ENCODE measurements around the gene MAB21L4.

MAB21L4 gene

DNA sequence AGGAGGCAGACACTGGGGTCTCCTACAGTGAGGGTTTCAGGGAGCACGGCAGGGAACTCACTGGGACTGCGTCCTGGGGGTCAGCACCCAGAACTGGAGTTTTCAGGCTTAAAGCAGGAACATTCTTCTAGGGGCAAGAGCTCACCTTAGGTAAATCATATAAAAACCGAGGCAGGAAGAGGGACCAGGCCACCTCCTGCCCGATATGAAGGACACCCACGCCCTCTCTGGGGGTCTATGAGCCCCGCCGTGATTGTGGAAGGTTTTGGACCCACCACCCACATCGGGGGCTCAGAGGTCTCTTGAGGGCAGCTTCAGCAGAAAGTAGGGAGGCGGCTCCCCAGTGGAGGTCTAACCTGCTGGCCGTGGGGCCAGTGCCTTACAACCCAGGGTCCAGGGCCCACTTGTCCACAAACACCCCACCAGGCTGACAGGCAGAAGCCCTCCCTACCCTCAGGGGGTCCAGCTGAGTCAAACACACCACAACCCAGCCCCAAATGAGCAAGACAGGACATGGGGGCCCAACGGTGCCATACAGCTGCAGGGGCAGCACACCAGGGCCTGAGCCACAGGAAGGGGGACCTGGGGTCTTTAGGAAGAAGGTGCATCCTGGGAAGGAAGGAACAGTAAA is 35.5 kb upstream of the MAB21L4 start:
- Histone ChIP-seq H3K4me1 (ENCODE audit: control insufficient read depth in 5 of 5, insufficient read depth in 5 of 5, low read length in 5 of 5) (peaks cover 0 to 5% (median 0%) of the 10 kb centered on the region in 5 donors), H3K4me3 (ENCODE audit: low read depth in 1 of 5, low read length in 5 of 5) (no peak overlapping the region), H3K9me3 (ENCODE audit: control insufficient read depth in 5 of 5, low read length in 5 of 5) (peaks cover 0 to 9% (median 6%) of the 10 kb centered on the region in 5 donors), H3K36me3 (ENCODE audit: control insufficient read depth in 5 of 5, insufficient read depth in 5 of 5, low read length in 5 of 5) (no peaks in the 10 kb centered on the region), H3K27ac (ENCODE audit: low read depth, low read length) (no peak overlapping the region), H3K27me3 (ENCODE audit: control insufficient read depth in 5 of 5, insufficient read depth in 4 of 5, low read length in 5 of 5) (peaks cover 0 to 5% (median 2%) of the 10 kb centered on the region in 5 donors), H3K9ac (ENCODE audit: low read length in 5 of 5) (no peak overlapping the region)

DNA sequence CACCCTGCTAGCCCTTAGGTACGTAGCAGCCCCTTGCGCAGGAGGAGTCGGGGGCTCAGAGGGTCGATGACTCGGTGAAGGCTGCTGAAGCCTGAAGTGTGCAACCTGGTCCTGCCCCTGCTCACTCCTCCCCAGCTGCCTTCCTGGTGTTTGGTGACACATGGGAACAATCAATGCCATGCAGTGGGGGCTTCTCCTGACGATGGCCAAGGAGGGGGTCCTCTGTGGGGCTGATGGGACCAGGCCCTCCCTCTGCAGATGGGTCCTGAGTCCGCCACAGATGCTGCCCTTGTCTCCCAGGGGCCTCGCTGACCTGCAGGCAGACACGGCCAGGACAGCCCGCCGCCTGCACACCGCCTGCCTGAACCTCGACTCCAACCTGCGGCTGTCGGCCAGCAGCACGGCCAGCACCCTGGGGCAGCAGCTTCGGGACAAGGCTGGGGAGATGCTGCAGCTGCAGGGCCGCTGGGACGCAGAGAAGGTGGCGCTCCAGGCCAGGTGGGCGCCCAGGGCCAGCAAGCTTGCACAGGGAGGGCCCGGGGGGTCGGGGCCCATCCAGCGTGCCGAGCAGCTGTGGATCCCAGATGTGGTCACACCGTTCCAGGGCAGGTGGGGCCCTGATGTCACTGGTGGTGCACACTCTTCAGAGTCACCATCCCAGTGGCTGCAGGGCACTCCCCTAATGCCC is 34.8 kb upstream of the MAB21L4 start:
- Histone ChIP-seq H3K36me3 (ENCODE audit: control insufficient read depth in 5 of 5, insufficient read depth in 5 of 5, low read length in 5 of 5) (no peaks in the 10 kb centered on the region), H3K9ac (ENCODE audit: low read length in 5 of 5) (no peak overlapping the region), H3K27me3 (ENCODE audit: control insufficient read depth in 5 of 5, insufficient read depth in 4 of 5, low read length in 5 of 5) (peaks cover 0 to 5% (median 2%) of the 10 kb centered on the region in 5 donors), H3K27ac (ENCODE audit: low read depth, low read length) (no peak overlapping the region), H3K4me3 (ENCODE audit: low read depth in 1 of 5, low read length in 5 of 5) (no peak overlapping the region), H3K9me3 (ENCODE audit: control insufficient read depth in 5 of 5, low read length in 5 of 5) (peaks cover 0 to 7% (median 6%) of the 10 kb centered on the region in 5 donors), H3K4me1 (ENCODE audit: control insufficient read depth in 5 of 5, insufficient read depth in 5 of 5, low read length in 5 of 5) (peaks cover 0 to 6% (median 0%) of the 10 kb centered on the region in 5 donors)

DNA sequence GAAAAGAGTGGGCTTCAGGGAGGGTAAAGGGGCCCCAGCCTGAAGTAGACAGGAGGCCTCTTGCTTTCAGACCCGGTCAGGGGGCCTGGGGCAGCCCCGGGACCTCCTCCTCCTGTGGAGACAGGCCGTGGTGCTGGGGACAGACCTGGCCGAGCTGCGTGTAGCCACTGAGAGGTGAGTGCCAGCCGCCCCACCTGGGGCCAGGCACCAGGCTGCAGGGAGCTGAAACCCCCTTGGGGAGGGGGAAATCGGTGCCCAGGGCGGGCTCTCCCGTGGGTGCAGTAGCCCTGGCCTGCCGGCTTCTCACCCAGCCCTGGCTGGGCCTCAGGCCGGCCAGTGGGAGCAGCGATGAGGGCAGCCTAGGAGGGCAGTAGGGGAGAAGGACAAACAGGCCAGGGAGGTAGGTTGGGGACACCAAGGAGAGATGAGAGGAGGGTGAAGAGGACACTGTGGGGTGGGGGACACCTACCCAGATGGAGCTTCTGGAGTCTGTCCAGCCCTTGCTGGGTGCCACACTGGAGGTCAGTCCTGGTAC is 34.2 kb upstream of the MAB21L4 start:
- Histone ChIP-seq H3K27me3 (ENCODE audit: control insufficient read depth in 5 of 5, insufficient read depth in 4 of 5, low read length in 5 of 5) (peaks cover 0 to 5% (median 2%) of the 10 kb centered on the region in 5 donors), H3K4me3 (ENCODE audit: low read depth in 1 of 5, low read length in 5 of 5) (no peak overlapping the region), H3K9ac (ENCODE audit: low read length in 5 of 5) (no peak overlapping the region), H3K36me3 (ENCODE audit: control insufficient read depth in 5 of 5, insufficient read depth in 5 of 5, low read length in 5 of 5) (no peaks in the 10 kb centered on the region), H3K4me1 (ENCODE audit: control insufficient read depth in 5 of 5, insufficient read depth in 5 of 5, low read length in 5 of 5) (peaks cover 0 to 6% (median 0%) of the 10 kb centered on the region in 5 donors), H3K27ac (ENCODE audit: low read depth, low read length) (no peak overlapping the region), H3K9me3 (ENCODE audit: control insufficient read depth in 5 of 5, low read length in 5 of 5) (peaks cover 0 to 7% (median 6%) of the 10 kb centered on the region in 5 donors)

DNA sequence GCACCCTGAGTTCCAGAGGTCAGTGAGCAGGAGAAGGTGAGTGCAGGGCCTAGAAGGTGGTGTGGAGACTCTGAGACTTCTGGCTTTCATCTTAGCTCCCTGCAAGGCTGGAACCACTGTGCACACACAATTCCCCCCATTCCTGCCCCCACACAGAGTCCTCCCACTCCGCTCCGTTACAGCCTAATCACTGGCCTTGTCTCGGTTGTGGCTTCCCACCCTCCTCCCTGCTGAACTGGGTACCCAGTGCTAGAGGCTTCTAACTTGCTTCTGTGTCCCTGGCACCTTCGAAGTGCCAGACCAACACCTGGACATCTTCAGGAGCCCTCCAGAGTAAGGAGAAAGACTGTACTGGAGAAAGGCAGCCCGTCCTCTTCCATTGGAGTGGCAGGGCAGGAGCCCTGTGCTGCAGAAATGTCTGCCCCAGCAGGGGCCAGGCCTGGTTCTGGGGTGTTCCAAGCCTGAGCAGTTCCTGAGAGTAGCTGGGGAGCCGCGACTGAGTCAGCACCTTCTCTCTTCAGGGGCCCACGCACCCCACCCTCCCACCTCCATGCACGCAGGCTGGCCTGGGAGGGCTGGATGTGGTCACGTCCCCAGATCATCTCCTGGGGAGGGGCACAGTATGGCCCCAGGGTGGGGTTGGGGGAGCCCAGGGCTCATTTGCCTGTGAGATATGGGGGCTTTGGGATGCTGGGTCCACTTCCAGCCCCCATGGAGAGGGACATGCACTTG is 33.6 kb upstream of the MAB21L4 start:
- H3K27me3 ChIP-seq (ENCODE audit: control insufficient read depth in 5 of 5, insufficient read depth in 4 of 5, low read length in 5 of 5), result peaks cover 0 to 5% (median 2%) of the 10 kb centered on the region in 5 donors
- H3K4me1 ChIP-seq (ENCODE audit: control insufficient read depth in 5 of 5, insufficient read depth in 5 of 5, low read length in 5 of 5), result peaks cover 0 to 6% (median 0%) of the 10 kb centered on the region in 5 donors
- H3K9ac ChIP-seq (ENCODE audit: low read length in 5 of 5), result no peak overlapping the region
- H3K4me3 ChIP-seq (ENCODE audit: low read depth in 1 of 5, low read length in 5 of 5), result no peak overlapping the region
- peaks cover 0 to 7% (median 6%) of the 10 kb centered on the region in 5 donors for H3K9me3 ChIP-seq (ENCODE audit: control insufficient read depth in 5 of 5, low read length in 5 of 5)
- H3K36me3 ChIP-seq (ENCODE audit: control insufficient read depth in 5 of 5, insufficient read depth in 5 of 5, low read length in 5 of 5), result no peaks in the 10 kb centered on the region
- H3K27ac ChIP-seq (ENCODE audit: low read depth, low read length), result no peak overlapping the region

DNA sequence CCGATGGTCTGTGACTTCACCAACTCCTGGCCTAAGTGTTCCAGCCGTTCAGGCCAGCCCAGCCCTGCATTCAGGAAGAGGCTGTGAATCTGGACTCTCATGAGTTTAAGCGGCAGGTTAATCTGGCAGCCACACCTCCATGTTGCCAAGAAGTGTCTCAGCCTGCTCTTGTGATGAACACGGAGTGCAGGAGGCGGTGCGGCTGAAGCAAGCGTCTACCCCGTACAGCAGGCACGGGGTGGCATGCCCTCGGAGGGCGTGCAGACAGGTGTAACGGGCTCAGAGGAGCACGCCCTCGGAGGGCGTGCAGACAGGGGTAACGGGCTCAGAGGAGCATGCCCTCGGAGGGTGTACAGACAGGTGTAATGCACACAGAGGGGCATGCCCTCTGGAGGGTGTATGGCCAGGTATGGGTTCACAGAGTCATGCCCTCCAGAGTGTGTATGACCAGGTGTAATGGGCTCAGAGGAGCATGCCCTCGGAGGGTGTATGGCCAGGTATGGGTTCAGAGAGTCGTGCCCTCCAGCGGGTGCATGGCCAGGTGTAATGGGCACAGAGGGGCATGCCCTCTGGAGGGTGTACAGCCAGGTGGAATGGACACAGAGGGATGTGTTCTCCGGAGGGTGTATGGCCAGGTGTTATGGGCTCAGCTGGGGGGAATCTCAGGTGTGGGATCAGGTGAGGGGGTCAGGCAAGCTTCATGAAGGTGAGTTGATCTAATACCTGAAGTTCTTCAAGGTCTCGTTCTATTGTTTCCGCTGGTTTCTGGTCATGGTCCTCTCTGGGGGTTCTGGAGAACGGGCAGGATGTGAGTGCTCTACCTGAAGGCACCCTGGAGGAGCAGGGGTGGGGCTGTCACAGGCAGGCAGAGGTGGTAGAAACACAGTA is 32.8 kb upstream of the MAB21L4 start:
- Histone ChIP-seq H3K9me3 (ENCODE audit: control insufficient read depth in 5 of 5, low read length in 5 of 5) (peaks cover 0 to 7% (median 6%) of the 10 kb centered on the region in 5 donors), H3K27ac (ENCODE audit: low read depth, low read length) (no peak overlapping the region), H3K36me3 (ENCODE audit: control insufficient read depth in 5 of 5, insufficient read depth in 5 of 5, low read length in 5 of 5) (no peaks in the 10 kb centered on the region), H3K9ac (ENCODE audit: low read length in 5 of 5) (no peak overlapping the region), H3K4me1 (ENCODE audit: control insufficient read depth in 5 of 5, insufficient read depth in 5 of 5, low read length in 5 of 5) (peaks cover 0 to 6% (median 0%) of the 10 kb centered on the region in 5 donors), H3K27me3 (ENCODE audit: control insufficient read depth in 5 of 5, insufficient read depth in 4 of 5, low read length in 5 of 5) (peaks cover 0 to 5% (median 2%) of the 10 kb centered on the region in 5 donors), H3K4me3 (ENCODE audit: low read depth in 1 of 5, low read length in 5 of 5) (no peak overlapping the region)

DNA sequence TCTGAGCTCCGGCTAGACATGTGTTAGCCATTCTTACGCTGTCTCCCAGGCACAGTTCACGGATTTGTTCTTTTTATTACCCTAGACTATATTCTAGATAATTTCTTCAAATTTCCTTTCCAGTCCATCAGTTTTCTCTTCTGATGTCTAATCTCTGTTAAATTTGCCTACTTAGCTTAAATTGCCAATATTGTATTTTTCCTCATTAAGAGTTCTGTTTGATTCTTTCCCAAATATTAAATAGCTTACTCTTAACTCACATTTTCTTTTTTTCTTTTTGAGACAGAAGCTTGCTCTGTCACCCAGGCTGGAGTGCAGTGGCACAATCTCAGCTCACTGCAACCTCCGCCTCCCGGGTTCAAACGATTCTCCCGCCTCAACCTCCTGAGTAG is 31.4 kb upstream of the MAB21L4 start:
- Histone ChIP-seq H3K27me3 (ENCODE audit: control insufficient read depth in 5 of 5, insufficient read depth in 4 of 5, low read length in 5 of 5) (peaks cover 0 to 5% (median 2%) of the 10 kb centered on the region in 5 donors), H3K4me3 (ENCODE audit: low read depth in 1 of 5, low read length in 5 of 5) (no peak overlapping the region), H3K27ac (ENCODE audit: low read depth, low read length) (no peak overlapping the region), H3K9me3 (ENCODE audit: control insufficient read depth in 5 of 5, low read length in 5 of 5) (peaks cover 0 to 7% (median 6%) of the 10 kb centered on the region in 5 donors), H3K9ac (ENCODE audit: low read length in 5 of 5) (no peak overlapping the region), H3K4me1 (ENCODE audit: control insufficient read depth in 5 of 5, insufficient read depth in 5 of 5, low read length in 5 of 5) (peaks cover 0 to 6% (median 0%) of the 10 kb centered on the region in 5 donors), H3K36me3 (ENCODE audit: control insufficient read depth in 5 of 5, insufficient read depth in 5 of 5, low read length in 5 of 5) (no peaks in the 10 kb centered on the region)

DNA sequence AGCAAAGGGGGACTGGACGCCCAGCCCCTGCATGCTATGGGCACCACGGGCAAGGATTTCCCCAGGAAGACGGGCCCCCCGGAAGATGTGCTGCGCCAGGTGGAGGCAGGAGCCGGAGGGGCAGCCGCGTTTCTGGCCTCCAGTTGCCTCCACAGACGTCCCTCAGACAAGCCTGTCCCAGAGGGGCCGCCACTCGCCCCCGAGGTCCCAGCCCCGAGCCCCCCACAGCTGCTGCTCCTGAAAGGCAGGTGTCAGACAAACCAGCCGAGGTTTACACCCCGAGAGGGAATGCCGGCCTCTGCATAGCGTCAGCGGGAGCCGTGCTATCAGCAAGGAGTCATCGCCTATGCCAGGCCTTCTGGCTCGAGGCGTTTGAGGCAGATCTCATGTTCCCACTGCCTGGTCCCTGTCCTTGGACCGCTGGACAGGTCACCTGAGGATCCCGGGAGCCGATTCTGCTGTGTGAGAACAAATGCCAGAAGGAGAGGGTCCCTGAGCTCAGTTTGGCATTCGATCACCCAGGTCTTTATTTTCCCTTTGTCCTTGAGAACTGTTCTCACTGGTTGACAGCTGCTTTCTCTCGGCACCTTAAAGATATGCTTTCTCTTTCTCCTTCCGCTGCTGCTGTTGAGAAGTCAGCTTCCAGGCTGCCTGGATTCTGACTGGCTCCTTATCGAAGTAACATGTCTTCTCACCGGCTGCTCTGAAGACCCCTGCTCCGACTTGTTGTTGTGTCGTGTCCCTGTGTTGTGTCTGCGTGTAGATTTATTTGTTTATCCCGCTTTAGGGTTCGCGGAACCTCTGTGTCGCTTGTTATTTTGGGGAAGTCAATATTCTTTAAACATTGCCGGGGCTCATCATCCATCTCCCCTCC is 30.8 kb upstream of the MAB21L4 start:
- Histone ChIP-seq H3K4me3 (ENCODE audit: low read depth in 1 of 5, low read length in 5 of 5) (no peak overlapping the region), H3K9me3 (ENCODE audit: control insufficient read depth in 5 of 5, low read length in 5 of 5) (peaks cover 0 to 7% (median 6%) of the 10 kb centered on the region in 5 donors), H3K27ac (ENCODE audit: low read depth, low read length) (no peak overlapping the region), H3K9ac (ENCODE audit: low read length in 5 of 5) (no peak overlapping the region), H3K27me3 (ENCODE audit: control insufficient read depth in 5 of 5, insufficient read depth in 4 of 5, low read length in 5 of 5) (peaks cover 0 to 2% (median 0%) of the 10 kb centered on the region in 5 donors), H3K4me1 (ENCODE audit: control insufficient read depth in 5 of 5, insufficient read depth in 5 of 5, low read length in 5 of 5) (peaks cover 0 to 8% (median 2%) of the 10 kb centered on the region in 5 donors), H3K36me3 (ENCODE audit: control insufficient read depth in 5 of 5, insufficient read depth in 5 of 5, low read length in 5 of 5) (no peaks in the 10 kb centered on the region)

DNA sequence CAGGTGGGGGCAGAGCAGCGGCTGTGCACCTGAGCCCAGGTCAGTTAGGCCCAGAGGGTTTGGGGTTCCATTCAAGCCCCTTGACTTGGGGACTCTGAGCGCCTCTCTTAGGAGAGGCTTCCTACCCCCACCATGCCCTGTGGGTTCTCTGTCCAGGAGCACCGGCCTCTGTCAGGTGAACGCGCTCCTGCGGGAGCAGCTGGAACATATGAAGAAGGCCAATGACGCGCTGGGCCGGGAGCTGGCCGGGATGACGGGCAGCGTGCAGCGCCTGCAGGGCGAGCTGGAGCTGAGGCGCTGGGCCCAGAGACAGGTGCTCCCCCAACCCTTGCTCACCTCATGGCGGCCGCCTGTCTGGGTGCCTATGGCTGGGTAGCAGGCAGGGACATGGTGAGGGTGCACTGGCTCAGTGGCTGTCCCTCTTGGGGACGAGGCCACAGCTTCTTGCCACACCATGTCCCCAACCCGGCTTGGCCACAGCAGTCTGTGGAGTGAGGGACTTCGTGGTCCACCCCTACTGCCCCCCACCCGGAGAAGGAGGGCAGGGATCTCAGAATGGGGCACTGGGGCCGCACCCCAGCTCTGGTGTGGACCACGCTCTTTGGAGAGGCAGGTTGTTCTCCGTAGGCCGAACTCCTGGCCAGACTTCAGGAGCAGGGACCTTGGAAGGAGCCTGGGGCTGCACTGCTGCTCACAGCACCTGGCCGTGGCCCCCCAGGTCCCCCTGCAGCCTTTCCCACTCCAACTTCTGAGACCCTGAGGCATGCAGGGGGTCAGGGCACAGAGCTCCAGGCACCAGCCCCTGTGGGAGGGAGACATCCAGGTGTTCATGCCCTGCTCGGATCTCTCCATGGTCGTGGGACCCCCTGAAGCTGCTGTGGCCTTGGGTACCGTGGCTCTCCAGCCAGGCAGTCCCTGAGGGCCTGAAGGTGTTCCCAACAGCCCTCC is 29.9 kb upstream of the MAB21L4 start:
- Histone ChIP-seq H3K9me3 (ENCODE audit: control insufficient read depth in 5 of 5, low read length in 5 of 5) (peaks cover 0 to 7% (median 6%) of the 10 kb centered on the region in 5 donors), H3K4me1 (ENCODE audit: control insufficient read depth in 5 of 5, insufficient read depth in 5 of 5, low read length in 5 of 5) (peaks cover 0 to 16% (median 8%) of the 10 kb centered on the region in 5 donors), H3K27me3 (ENCODE audit: control insufficient read depth in 5 of 5, insufficient read depth in 4 of 5, low read length in 5 of 5) (peaks cover 0 to 2% (median 0%) of the 10 kb centered on the region in 5 donors), H3K4me3 (ENCODE audit: low read depth in 1 of 5, low read length in 5 of 5) (no peak overlapping the region), H3K36me3 (ENCODE audit: control insufficient read depth in 5 of 5, insufficient read depth in 5 of 5, low read length in 5 of 5) (no peaks in the 10 kb centered on the region), H3K9ac (ENCODE audit: low read length in 5 of 5) (no peak overlapping the region), H3K27ac (ENCODE audit: low read depth, low read length) (no peak overlapping the region)

Data from subcutaneous abdominal adipose tissue (tissue), 5 donors.